NCI-H1436 (cell line): ENCODE data around the gene H6PD.
"Not testable (repeated sequence)": the region's sequence is repeated elsewhere in the genome, so short reads cannot be mapped to it uniquely, and the experiment has no call there.

Experiments
- DNase-seq: peaks from one replicate; lab custom pipeline; 2025; lab: John Stamatoyannopoulos, UW

The H6PD gene

GRCh38 chr1:9299571-9300541 lies 65.3 kb downstream of the H6PD start:
- not testable (repeated sequence) for DNase-seq

DNA sequence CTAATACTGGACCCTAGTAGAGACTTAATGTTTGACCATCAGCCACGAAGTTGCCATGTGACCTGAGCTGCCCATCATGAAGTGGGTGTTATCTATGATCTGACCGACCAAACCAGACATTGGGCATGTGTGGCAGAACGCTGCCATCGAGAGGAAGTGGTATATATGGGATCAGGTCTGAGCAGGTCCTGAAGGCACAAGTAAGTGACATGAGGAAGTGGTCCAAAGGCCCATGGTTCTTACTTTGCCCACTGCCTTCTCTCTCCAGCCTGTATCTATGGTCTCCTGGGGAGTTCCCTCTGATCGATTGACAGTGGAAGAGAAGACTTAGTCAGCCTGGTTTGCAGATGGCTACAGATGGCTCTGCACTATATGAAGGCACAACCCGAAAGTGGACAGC lies 66.0 kb downstream of the H6PD start:
- no peak for DNase-seq

GRCh38 chr1:9302745-9303524 lies 68.4 kb downstream of the H6PD start:
- DNase-seq, result no peak

- DNase-seq, result no peak
Observed at GRCh38 chr1:9303916-9304315, 69.3 kb downstream of the H6PD start.

- DNase-seq, result no peak
Observed at GRCh38 chr1:9305216-9305615, 70.6 kb downstream of the H6PD start.

DNA sequence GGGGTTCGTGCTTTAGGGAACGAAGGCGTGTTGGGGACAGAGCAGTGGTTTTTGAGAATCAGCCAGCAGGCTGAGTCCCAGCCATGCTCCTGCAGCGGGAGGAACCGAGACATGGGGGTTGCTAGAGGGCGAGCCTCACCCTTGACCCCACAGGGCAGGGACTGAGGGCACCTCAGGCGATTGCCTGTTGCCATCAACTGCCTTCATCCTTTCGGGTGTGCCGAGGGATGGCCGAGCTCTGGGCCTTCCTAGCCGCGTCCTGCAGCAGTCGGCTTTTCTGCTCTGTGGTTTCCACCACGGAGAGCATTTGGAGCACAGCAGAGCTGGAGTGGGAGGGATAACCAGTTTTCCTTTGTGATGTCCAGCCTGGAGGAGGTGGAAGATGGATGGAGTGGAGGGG lies 71.4 kb downstream of the H6PD start:
- no peak for DNase-seq

- DNase-seq, result no peak
Observed at GRCh38 chr1:9307303-9307702, 72.7 kb downstream of the H6PD start.

DNA sequence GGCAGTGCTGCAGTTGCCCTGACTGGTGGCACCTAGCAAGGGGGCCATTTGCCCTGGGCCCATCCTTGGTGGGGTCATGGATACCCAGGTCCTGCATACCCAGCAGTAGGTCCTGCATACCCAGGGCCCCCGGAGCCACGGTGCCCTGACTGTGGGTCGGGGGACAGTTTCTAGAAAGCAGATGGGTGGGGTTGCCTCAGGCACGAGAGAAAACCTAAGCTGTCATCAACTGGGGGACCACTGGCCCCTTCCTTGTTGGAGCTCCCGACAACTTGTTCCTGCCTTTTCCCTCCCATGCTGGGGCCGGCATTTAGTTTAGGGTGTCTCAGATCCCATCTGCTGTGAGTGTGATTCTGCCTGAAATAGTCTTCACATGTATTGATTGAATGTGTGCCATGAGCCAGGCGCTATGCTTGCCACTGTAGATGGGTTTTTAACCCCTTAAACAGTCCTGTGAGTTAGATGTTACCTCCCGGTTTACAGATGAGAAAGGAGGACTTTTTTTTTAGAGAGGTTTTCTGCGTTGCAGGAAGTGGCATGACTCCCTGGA lies 73.7 kb downstream of the H6PD start:
- DNase-seq, result no peak

DNA sequence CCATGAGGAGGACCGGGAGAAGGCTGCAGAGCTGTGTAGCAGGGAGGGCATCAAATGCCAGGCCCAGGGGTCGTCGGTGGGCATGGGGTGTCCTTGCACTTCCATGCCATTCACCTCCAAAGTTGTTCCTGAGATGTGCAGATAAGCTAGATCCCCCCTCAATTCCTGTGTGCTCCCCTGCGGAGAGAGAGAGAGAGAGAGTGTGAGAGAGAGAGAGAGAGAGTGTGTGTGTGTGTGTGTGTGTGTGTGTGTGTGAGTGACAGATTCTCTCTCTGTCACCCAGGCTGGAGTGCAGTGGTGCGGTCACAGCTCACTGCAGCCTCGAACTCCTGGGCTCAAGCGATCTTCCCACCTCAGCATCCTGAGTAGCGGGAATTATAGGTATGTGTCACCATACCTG lies 74.5 kb downstream of the H6PD start:
- no peak for DNase-seq

- no peak for DNase-seq
Observed at GRCh38 chr1:9309991-9310390, 75.4 kb downstream of the H6PD start.

GRCh38 chr1:9311029-9311428 lies 76.5 kb downstream of the H6PD start:
- DNase-seq, result no peak

DNA sequence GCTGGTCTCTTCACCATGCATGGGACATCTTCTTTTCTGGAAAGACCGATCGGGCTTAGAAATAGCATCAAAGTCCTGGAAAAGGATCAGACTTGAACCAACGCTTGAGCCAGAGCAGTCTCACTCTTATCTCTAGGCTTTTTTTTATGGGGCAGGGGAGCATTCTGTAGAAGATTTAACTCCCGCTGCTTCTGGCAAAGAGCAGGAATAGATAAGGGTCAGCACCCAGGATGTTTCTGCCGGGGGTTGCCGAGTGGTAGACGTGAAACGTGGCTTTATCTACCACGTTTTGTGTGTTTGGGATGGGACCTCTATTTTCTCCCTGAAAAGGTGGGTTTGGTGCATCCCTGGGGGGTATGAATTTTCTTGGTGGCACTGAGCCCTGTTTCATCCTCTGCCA lies 76.9 kb downstream of the H6PD start:
- no peak for DNase-seq

DNA sequence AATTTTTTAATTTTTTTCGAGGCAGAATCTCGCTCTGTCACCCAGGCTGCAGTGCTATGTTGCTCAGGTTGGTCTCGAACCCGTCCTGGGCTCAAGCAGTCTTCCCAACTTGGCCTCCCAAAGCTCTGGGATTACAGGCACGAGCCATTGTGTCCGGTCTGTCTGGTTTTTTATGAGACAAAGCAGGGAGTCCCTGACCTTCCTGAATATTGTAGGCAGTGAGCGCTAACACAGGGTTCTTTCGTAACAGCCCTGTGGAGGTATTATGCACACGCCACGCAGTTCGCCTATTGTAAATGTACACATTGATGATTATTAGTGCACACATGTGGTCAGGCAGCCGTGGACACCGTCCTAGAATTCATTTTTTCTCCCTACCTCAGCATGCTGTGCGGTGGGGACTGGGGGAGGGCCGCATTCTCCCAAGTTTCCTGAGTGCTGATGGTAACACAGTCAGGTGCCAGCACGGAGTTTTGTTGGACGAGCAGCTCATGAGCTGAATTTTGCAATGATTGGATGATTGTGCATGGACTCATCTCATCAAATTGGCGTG lies 77.7 kb downstream of the H6PD start:
- DNase-seq, result no peak

GRCh38 chr1:9313576-9313975 lies 79.0 kb downstream of the H6PD start:
- DNase-seq, result no peak

DNA sequence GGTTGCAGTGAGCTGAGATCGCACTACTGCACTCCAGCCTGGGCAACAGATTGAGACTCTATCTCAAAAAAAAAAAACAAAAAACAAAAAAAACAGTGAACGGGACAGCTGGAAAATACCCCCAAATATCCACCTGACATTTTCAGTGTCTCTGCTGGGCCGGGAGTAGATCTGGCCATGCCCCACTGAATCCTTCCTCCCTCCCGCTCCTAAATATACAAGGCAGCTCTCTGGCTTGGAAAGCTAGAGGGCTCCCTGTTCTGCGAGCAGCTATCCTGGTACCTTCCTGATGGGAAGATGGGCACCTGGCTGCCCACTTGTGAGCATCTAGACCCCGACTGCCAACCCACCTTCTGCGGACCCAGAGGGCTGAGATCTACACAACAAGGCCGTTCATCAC lies 79.5 kb downstream of the H6PD start:
- no peak for DNase-seq

- no peak for DNase-seq
Observed at GRCh38 chr1:9314711-9315379, 80.3 kb downstream of the H6PD start.

DNA sequence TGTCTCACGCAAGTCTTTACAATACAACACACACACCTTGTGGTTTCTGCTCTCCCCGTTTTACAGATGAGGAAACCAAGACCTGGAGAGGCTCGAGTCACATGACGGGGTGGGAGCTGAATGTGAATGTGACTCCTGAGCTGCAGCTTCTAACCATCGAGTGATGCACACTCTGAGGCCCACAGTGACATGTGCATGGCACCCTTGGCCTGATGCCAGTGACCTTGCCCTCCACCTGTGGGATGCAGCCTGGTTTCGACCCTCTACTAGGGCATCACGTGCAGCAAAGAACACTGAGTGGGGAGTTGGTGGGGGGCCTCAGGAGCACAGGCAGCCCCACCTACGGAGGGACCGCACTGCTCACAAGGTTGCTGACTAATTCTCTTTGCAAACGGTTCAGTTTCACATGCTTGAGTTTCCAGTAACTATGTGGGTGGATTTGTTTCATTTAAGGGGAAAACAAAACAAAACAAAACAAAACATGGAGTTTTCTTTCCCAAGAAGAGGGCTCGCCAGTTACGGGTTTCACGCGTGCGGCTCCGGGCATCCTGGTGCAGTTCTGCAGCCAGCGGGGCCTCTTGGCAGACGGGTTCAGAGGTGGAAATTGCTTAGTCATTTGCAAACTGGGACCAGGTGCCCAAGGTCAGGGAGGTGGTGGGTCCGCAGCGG lies 81.0 kb downstream of the H6PD start:
- no peak for DNase-seq

- DNase-seq, result no peak
Observed at GRCh38 chr1:9316080-9316444, 81.5 kb downstream of the H6PD start.

DNA sequence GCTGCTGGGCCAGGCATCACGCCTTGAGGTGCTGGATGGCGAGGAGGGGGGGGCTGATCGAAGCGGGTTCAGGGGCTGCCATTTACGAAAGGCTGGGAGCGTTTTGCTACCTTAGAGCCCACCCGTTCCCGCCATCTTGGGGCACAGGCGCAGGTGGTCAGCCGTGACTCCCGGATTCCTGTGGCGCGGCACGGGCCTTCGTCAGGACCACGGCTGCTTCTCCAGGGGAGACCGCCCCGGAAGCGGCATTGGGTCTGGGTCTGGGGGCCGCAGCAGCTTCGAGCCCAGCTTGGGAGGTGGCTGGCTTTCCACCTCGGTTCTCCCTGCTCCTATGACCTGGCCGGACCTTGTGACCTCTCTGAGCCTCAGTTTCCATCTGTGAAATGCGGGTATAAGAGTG lies 81.9 kb downstream of the H6PD start:
- no peak for DNase-seq

DNA sequence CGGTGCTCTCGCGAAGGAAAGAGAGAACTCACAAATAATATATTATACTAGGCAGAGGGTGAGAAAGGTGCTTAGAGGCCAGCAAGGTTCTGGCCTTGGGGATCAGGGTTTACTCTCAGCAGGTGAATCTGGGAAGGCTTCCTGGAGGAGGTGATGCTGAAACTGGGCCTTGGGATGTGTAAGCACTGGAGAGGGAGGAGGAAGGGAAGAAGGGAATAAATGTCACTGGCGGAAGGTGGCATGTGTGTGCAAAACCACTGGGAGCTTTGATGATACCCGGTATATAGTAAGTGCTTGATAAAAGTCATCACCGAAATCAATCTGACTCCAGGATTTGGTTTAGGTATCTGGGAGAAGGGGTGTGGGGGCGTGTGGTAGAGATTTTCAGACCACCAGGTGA lies 82.5 kb downstream of the H6PD start:
- DNase-seq, result no peak

- no peak for DNase-seq
Observed at GRCh38 chr1:9317591-9318417, 83.2 kb downstream of the H6PD start.
